SK-MEL-5 (cell line): ENCODE results near the gene RHO. TPM values are rescaled to one million over a fixed set of nuclear protein-coding genes. Genes with fewer than 3 reads are reported as not detected.

Experiments
- DNase-seq: peaks from one replicate; pipeline ENCODE4 v3.0.0-alpha.2; 2016; ENCODE audit warnings: low read depth, low spot score
- in situ Hi-C: cut with HindIII; loops from 2 replicates; pipeline ENCODE4 v1.10.0; 2016; ENCODE audit warnings: low sequenced_read_pairs, high pct_unique_total_duplicates, low pct_unique_long_range_greater_than_20kb
- total RNA-seq: library from RNA; depleted of rRNA; stranded (reverse); fragments of >200 nt; shearing (Covaris generic); gene quantifications from 2 replicates; pipeline ENCODE4 v1.2.3, GENCODE V29; 2014

RHO gene
- total RNA-seq, 1 experiment from 2014 or later: not detected

DNA sequence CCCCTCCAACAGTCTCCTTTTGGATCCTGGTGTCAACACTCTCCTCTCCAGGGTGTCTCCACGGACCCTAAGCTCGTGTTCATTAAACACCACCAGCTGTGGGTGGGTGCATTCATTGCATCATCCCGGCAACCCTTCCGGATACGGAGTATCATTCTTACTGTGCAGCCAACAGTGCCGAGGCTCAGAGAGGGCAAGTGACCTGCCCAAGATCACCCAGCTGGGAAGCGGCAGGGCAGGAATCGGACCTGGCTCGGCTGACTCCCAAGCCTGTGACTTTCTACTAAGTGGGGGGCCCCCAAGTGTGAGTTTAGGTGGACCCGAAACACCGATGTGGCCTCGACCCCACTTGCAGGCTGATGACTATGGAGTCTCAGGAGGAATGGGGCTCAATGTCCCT lies 34.9 kb downstream of the RHO start:
- in situ Hi-C loops: no loop called here
- no peak for DNase-seq

DNA sequence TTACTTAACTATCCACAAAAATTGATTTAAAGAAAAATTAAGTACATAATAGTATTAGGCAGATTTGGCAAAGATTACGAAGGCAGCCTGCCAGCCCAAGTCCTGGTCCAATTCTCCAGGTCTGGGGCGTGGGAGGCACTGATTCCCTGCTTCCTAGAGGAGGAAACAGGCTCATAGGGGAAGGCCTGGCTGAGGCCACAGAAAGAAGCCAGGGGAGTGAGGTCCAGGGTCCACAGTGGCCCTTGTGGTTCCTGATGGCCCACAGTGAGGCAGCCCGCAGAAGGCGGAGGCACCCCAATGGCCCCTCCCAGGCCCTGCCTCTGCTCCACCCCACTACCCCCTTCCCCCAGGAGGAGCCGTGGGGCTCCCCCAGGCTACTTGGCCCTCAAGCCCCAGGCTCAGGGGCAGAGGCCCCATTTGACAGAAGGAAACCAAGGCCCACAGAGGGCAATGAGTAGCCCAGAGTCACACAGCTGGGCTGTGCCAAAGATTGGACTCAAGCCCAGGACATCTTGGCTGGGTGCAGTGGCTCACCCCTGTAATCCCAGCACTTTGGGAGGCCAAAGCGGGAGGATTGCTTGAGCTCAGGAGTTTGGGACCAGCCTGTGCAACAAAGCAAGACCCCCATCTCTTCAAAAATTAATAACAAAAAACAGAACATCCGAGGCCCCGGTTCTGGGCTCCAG lies 35.6 kb downstream of the RHO start:
- in situ Hi-C loops: no loop called here
- no peak for DNase-seq

DNA sequence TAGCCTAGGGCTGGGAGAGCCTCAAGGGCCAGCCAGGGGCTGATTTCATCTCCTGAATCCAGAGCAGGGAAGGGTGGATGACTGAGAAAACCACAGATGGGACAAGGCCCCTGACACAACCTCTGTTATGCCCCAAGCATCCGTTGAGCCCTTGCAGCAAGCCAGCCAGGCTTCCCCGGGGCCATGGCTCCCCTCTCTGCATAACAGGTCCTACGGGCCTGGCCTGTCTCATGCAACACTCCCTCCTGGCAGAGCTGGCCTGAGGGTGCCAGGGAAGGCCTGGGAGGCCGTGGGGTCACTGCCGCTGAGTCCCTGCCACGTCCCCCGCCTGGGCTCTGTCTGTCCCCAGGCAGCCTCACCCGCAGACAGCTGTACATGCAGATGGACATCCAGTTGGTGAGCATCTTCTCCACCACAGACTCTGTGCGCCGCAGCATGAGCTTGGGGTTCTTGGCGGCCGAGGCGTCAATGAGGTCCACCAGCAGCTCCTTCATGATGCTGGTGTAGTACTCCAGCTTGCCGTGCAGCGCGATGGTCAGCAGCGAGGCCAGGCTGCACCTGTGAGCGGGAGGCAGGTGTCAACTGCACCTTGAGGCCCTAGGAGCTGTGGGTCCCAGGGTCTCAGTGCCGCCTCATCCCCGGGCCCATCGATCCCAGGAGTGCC lies 36.7 kb downstream of the RHO start:
- in situ Hi-C loops: no loop called here
- no peak for DNase-seq

DNA sequence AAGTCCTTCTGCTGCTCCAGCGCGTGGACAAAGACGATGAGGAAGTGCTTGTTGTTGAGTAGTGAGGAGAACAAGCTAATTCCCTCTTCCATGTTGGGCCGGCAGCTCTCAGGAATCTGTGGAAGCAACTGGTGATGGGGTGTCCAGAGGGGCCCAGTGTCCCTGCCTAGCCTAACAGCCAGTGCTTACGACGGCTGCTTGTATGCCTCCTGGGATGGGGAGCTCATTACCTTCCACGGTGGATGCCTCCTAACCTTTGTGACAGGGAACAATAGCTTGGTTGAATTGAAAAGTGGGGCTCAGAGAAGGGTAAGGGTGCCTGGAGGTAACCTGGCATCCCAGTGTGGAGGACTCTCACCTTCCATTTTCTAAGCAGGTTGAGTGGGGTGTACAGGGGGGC lies 37.5 kb downstream of the RHO start:
- no peak for DNase-seq
- in situ Hi-C loops: no loop called here

DNA sequence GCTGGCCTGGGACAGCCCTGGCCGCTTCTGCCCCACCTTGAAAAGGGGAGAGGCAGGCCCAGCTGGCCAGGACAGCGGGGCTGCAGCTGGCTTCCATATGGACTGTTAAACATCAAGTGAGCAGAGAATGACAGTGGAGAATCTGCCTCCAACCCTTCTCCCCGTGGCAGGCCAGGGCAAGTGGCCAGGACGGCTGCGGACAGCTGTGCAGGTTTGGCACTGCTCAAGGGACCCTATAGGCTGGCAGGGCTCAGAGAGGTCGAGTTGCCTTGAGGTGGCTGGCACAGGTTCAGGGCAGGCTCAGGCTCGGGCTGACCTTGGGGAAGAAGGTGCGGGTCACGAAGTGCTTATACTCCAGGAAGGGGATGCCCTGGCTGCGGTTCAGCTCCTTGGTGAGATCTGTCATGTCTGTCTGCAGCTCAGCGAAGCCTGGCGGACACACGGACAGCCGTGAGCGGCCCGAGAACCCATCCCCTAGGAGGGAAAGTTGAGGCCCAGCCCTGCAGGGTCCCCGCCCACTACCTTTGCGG lies 38.8 kb downstream of the RHO start:
- no peak for DNase-seq
- in situ Hi-C loops: no loop called here

DNA sequence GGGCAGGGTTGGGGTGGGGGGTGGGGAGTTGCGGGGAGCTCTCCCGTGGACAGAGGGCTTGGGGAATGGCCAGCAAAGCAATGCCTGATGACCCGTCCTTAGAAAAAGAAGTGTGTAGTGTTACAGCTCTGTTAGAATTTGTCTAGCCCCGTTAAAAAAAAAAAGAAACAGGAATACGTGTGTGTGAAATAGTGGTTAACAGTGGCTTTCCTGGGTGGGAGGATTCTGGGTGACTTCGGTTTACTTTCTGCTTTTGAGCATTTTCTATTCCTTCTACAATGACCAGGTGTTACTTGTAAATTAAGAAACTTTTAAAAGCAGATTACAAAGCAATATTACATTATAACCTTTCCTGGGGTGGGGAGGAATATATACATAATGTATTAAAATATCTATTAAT lies 39.5 kb downstream of the RHO start:
- no peak for DNase-seq
- in situ Hi-C loops: no loop called here

DNA sequence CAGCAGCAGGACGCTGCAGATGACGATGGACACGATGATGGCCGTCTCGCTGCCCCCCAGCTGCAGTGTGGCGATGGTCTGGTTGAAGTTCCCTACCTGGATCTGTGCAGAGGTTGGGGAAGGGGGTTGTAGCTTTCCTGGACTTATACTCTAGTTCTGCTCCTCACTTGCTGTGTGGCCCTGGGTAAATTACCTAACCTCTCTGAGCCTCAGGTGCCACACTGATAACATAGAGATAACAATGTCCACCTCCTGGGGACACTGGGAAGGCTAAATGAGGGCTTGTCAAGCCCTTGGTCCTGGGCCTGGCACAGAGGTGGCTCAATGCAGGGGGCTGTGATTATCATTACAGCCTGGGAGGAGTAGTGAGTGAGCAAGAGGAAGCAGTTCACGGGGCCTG lies 41.4 kb downstream of the RHO start:
- in situ Hi-C loops: no loop called here

DNA sequence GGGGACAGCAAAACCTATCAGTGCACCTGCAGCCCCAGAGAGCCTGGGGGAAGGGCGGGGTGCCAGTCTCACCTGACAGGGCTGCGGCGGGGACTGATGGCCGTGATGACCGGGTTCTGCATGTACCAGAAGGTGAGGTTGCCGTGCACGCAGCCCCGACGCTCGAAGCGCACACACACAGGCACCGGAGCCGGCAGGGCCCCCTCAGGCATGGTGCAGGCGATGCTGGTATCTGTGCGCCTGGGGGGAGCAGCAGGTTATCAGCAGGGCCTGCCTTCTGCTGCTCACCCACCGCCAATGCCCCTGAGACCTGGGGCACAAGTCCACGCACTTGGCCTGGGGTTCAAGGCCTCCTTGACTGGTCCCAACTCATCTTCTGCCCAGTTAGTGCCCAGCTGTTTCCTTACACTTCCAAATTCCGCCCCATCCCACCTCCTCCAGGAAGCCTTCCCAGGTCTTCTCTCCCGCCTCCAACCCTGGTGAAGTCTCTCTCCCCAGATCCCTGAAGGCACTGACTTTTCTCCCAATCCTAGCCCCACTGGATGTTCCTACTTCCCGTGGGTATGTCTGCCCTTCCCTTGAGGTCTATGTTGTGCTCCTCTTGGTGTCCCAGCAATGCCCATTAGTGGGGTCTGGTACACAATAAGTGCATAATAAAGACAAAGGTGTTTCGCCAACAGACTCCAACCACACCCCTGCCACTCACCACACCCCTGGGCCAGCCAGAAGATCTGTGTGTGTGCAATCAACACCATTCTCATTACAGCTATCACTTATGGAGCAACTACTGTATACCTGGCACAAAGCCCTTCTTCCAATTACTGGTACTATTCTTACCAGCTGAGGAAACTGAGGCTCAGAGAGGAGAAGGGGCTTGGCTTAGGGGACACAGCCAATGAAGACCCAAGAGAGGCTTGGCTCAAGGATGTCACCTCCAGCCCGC lies 43.4 kb downstream of the RHO start:
- no peak for DNase-seq
- in situ Hi-C loops: no loop called here

More for the DNA sequence above, 41.4 kb downstream of the RHO start:
- DNase-seq: no peak

DNA sequence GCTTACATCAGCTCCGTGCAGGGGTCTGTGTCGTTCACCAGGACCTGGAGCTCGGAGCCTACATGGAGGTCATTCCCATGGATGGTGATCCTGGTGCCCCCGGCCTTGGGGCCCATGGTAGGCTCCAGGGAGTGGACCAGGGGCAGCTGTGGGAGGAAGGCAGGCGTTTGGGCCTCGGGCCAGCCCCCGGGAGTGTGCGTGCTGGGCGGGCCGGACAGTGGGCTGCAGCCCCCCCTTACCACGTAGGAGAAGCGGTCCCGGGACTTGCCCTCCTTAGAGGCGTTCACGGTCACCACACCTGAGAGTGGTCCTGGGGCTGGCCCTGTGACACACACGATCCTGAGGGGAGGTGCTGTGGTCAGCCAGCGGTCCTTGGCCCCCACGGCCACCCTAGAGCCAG lies 44.2 kb downstream of the RHO start:
- no peak for DNase-seq
- in situ Hi-C loops: no loop called here

DNA sequence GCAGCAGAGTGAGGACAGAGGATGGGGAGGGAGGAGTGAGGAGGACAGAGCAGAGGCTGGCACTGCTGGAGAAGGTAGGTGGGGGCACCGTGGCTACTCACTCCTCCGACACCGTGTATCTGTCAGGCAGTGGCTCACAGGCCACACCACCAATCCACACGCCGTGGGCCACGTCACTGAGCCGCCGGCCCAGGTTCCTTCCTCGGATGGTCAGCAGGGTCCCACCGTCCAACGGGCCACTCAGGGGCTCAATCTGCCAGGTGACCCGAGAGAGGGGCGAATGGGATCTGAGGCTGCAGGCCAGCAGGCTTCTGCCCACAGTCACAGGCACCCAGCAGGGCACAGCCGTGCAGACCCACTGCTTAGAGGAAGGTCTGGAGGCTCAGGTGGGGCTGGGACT lies 45.1 kb downstream of the RHO start:
- in situ Hi-C loops: no loop called here
- DNase-seq: no peak

DNA sequence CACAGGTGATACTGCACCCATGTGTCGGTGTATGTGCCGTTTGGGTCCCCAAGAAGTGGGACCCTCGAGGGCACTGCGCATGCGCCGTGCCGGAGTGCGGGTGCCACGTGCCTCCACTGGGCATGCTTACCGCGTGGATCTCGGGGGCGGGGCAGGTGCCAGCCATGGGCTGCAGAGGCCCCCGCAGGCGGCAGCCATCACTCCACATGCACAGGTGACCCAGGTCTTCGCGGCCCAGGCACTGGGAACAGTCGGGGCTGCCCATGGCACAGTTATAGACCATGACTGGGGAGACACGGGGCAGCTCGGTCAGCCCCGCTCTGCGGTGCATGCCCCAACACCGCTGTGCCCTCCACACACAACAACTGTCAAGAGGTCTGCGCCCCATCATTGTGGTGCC lies 45.8 kb downstream of the RHO start:
- DNase-seq: no peak
- in situ Hi-C loops: no loop called here

DNA sequence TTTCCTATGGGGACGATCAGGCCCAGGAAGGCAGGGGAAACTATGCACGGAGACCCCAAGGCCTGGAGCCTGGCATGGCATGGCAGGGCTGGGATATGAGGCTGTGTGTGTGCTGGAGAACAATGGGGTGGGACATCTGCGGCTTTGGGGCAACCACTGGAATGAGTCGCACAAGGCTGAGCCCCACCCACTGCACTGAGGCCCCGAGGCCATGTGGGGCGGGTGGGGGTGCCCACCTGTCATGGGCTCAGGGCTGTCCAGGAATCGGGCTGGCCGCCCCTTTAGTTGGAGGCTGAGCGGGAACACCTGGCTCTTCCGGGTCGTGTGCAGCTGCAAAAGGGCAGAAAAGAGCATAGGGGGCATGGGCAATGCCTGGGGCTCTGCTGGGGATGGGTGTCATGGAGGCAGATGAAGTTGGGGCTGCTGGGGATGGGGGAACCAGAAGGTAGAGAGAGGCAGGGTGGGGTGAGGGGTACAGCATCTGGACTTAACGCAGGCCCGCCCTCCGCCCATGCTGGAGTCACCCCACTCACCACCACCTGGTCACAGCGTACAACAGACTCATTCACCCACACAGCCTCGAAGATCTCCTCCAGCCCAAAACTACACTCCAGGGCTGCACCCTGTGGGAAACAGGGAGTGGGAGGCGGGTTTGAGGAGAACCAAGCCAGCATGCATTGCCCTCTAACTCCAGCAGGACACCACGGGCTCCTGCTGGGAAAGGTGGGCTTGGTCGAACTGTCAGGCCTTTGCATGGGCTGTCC lies 47.0 kb downstream of the RHO start:
- no peak for DNase-seq
- in situ Hi-C loops: no loop called here

DNA sequence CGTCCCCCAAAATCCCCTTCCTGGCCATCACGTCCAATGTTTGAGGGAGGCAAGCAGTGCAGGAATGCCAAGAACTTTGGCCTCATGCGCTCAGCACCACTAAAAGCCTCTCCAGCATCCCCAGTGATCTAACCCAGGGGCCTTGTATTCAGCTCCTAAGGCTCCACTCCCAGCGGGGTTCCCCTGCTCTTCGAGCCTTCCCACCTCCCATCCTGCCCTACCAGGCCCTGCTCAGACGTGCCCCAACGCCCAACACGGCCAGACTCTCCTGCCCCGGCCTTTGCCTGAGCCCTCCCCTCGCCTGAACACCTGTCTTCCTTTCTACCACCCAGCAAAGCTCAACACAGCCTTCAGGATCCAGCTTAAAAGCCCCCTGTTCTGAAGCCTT lies 47.6 kb downstream of the RHO start:
- in situ Hi-C loops: no loop called here
- no peak for DNase-seq

DNA sequence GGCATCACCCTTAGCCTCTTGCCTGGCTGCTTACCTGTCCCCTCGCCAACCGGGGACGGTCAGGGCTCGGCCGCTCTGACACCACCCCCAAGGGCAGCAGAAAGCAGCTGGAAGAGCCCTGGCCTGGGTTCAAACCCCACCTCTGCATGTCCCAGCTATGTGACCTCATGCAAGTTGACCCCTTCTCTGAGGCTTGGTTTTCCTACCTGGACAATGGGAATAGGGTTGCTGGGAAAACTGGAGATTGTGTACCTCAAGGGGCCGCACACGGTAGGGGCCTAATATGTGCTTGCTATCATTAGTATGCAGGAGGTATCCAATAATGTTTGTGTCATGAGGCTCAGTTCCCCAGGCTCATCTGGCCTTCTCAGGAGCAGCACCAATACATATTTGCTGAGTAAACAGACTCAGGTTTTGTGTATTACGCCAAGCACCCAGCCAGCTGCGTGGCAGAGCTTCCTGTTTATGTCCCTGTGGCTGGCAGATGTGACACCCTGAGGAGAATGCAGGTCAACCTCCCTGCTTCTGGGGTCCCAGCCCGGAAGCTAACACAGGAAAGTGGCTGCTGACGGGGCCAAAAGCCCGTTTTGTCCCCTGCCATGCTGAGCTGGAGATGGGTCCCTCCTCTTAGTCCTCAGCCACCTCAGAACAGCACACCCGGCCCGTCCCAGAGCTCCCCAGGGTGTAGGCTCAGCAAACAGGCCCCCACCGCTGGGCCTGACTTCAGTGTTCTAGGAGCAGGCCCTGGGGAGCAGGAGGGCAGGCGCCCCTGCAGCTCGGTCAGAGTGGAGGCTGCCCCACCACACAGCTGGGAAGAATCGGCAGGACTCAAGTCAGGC lies 48.3 kb downstream of the RHO start:
- no peak for DNase-seq
- in situ Hi-C loops: no loop called here

DNA sequence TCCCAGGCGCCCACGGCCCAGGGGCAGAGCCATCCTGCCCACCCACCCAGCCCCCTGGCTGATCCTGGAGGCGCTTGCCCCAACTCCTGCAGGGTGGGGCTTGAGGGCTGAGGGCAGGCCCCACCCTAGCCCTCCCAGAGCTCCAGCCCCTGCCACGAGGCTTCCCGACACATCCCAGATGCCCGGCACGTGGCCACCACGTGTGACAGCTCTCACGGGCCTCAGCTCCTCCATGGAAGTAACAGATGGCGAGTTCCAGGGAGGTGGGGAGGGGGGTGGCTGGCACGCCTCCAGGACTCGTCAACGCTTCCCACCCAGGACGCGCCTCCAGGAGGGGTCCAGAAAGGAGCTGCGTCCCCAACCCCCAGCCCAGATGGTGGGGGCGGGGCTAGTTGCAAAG lies 48.9 kb downstream of the RHO start:
- no peak for DNase-seq
- in situ Hi-C loops: no loop called here

DNA sequence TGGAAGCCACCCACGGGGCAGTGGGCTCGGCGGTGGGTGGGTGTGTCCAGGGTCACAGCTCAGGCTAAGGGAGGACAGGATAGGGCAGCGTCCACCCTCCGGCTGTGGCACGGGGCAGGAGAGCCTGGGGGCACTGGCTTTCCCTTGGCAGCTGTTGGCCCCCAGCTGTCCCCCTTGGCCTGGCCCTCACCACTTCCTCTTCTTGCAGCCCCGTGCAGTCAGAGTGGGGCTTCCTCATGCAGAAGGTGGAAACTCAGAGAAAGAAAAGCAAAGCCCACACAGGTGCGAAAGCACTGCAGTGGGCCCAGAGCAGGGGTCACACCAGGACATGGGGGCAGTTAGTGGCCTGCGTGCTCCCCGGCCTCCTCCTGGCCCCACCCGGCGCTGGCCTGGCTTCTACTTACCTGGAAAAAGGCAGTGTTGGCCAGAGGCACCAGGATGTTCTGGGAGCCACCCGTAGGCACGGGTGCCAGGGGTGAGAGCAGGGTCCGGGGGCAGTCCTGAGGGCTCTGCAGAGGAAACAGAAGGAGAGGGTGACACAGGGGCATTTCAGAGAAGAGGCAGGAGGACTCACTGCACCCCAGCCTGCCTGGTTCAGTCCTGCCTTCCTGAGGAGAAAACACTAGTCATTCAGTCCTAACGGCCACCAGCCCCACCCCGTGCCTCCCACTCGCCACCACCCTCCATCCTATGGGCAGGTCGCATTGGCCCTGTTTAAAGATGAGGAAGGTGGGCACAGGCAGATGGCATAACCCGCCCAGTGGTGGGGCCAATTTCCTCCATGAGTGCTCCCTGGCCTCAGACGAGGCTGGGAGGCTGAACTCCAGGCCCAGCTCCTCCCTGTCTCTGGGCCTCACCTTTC lies 49.7 kb downstream of the RHO start:
- in situ Hi-C loops: no loop called here

More for the DNA sequence above, 49.7 kb downstream of the RHO start:
- no peak for DNase-seq
